NOMO-1 (cell line): Measurements from ENCODE around the gene QRFP.

Experiments
- DNase-seq, 2 experiments: peaks; one replicate each; lab custom pipeline; 2025; ENCODE audit not compliant: unreplicated experiment in 2 of 2; lab: John Stamatoyannopoulos, UW

Gene QRFP

GRCh38 chr9:130905902-130906734, 9.5 kb upstream of the QRFP start:
- DNase-seq = no peak

- DNase-seq = no peak
Measured at GRCh38 chr9:130905125-130905901, 8.7 kb upstream of the QRFP start.

GRCh38 chr9:130904070-130905044, 7.7 kb upstream of the QRFP start:
- no peak for DNase-seq

GRCh38 chr9:130903194-130904069, 6.8 kb upstream of the QRFP start:
- no peak for DNase-seq

- no peak for DNase-seq
Measured at GRCh38 chr9:130902204-130903185, 5.9 kb upstream of the QRFP start.

GRCh38 chr9:130901498-130902203, 5.0 kb upstream of the QRFP start:
- no peak for DNase-seq

- no peak for DNase-seq
Measured at GRCh38 chr9:130900701-130901497, 4.3 kb upstream of the QRFP start.

GRCh38 chr9:130899051-130899748, 2.6 kb upstream of the QRFP start:
- DNase-seq = no peak

- no peak for DNase-seq
Measured at GRCh38 chr9:130898552-130898852, 1.9 kb upstream of the QRFP start.

- no peak for DNase-seq
Measured at GRCh38 chr9:130897848-130898551, 1.4 kb upstream of the QRFP start.

GRCh38 chr9:130897105-130897751, 616 bp upstream of the QRFP start:
- DNase-seq = no peak

- DNase-seq = no peak
Measured at GRCh38 chr9:130895481-130896232, 955 bp downstream of the QRFP start.

- no peak for DNase-seq
Measured at GRCh38 chr9:130895038-130895437, 1.6 kb downstream of the QRFP start.

GRCh38 chr9:130894546-130894945, 2.1 kb downstream of the QRFP start:
- DNase-seq = no peak
